LoVo (cell line): ENCODE measurements around the gene UBE2U.

Source experiments
- DNase-seq: peaks from one replicate; pipeline ENCODE4 v3.0.0-alpha.2; 2016; ENCODE audit warnings: low spot score

The UBE2U gene

GRCh38 chr1:64293820-64294219, 90.4 kb downstream of the UBE2U start:
- DNase-seq, result no peak

- no peak for DNase-seq
These were observed 91.7 kb downstream of the UBE2U start for GRCh38 chr1:64295136-64295535.

- DNase-seq, result no peak
These were observed 92.1 kb downstream of the UBE2U start for GRCh38 chr1:64295561-64295960.

GRCh38 chr1:64296459-64296858, 93.0 kb downstream of the UBE2U start:
- no peak for DNase-seq

- DNase-seq, result no peak
These were observed 98.8 kb downstream of the UBE2U start for GRCh38 chr1:64302194-64302593.

- DNase-seq, result no peak
These were observed 99.5 kb downstream of the UBE2U start for GRCh38 chr1:64302971-64303370.

- no peak for DNase-seq
These were observed 101.4 kb downstream of the UBE2U start for GRCh38 chr1:64304823-64305222.

GRCh38 chr1:64308866-64309265, 105.4 kb downstream of the UBE2U start:
- no peak for DNase-seq

GRCh38 chr1:64309431-64309831, 106.0 kb downstream of the UBE2U start:
- DNase-seq, result no peak

- DNase-seq, result no peak
These were observed 107.3 kb downstream of the UBE2U start for GRCh38 chr1:64310760-64311159.

- DNase-seq, result no peak
These were observed 109.0 kb downstream of the UBE2U start for GRCh38 chr1:64312431-64312830.

GRCh38 chr1:64315402-64315801, 112.0 kb downstream of the UBE2U start:
- peak; percentile 9 for DNase-seq
